Inferior parietal cortex (tissue), 1 donor: Measurements from ENCODE around the gene CRYGN.

Source experiments
- DNase-seq: peaks from one replicate; pipeline ENCODE4 v3.0.0-alpha.2; 2016; ENCODE audit errors: extremely low spot score

CRYGN gene

DNA sequence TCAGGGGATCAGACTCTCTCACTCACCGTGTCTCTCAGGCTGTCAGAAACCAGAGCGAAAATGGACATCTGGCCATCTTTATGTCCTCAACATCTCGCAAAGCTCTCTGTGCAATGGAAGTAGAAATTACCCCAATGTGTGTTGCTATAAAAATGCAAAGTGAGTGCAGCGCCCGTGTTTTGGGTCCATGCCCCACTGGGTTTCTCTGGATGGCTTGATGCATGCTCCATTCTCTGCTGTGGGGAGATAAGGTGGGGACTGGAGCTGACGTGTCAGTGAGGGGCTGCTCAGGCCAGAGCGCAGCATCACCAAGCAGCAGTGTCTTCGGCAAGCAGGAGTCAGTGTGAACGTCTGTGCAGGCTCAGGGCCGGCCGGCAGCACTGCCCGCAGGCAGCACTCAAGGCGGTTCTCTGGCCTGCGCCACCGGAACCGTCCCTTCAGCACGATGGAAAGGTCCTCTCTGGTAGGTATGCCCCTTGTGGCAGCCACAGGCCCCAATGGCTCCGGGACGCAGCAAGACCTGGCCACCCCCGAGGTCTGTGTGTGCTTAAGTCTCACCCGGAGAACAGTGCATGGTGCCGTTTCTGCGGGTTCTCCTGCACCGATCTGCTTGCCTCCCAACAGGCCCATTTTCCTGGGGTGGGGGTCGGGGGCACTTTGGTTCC is 60.3 kb downstream of the CRYGN start:
- DNase-seq, result no peak

DNA sequence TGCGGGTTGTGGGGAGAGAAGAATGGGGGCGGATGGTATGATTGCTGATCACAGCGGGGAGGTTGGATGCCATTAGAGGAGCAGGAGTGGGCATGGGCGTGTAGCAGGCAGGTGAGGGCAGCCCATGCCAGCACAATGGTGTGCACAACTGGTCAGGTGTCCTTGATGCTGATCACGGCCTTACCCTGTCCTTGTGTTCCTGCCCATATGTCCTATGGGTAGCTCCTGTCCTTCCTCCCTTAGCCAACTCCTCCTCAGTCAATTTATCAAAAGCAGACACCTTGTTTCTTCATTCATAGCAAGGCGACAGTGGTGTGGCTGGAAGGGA is 60.8 kb downstream of the CRYGN start:
- no peak for DNase-seq
